Measurements from ENCODE around the gene CERS3. TPM values are rescaled to one million over a fixed set of nuclear protein-coding genes. Genes with fewer than 3 reads are reported as not detected.

The CERS3 gene
- total RNA-seq, 1 experiment from 2014 or later = not detected

- no TSS peak for BruUV-seq (replicated peaks)
- no peak for TF ChIP-seq CTCF (IDR thresholded peaks at IDR 0.05)
- ChIA-PET CTCF (no interaction called here), POLR2A (no interaction called here)
- in situ Hi-C loops (cut with HindIII; ENCODE audit: low pct_unique_long_range_greater_than_20kb, low sequenced_read_pairs) = no loop called here
- ATAC-seq = no peak
- Histone ChIP-seq H3K9me3 (ENCODE audit: control insufficient read depth, insufficient read depth, low read depth, low read length) (no peaks in the 10 kb centered on the region), H3K27ac (ENCODE audit: low read length) (no peak overlapping the region), H3K27me3 (ENCODE audit: control insufficient read depth, insufficient read depth, low read length) (no peaks in the 10 kb centered on the region), H3K4me1 (ENCODE audit: control insufficient read depth, insufficient read depth, low read length) (no peaks in the 10 kb centered on the region), H3K4me3 (ENCODE audit: low read depth in 2 of 2, low read length in 2 of 2) (no peak overlapping the region), H3K36me3 (ENCODE audit: control insufficient read depth, insufficient read depth, low read length) (no peaks in the 10 kb centered on the region)
- DNase-seq (ENCODE audit: low read depth, low spot score) = no peak
- intact Hi-C loops (cut with micrococcal nuclease; ENCODE audit: unreplicated experiment) = no loop called here
These were observed 8.4 kb downstream of the CERS3 start for GRCh38 chr15:100520132-100520921.

GRCh38 chr15:100517846-100518245, 10.9 kb downstream of the CERS3 start:
- intact Hi-C loops (cut with micrococcal nuclease; ENCODE audit: unreplicated experiment) = no loop called here

More at GRCh38 chr15:100517846-100518245, 10.9 kb downstream of the CERS3 start:
- H3K27me3 ChIP-seq (ENCODE audit: control insufficient read depth, insufficient read depth, low read length) = peaks cover 5% of the 10 kb centered on the region; the same call in 1 of the 2 replicates
- TF ChIP-seq SIN3A (IDR thresholded peaks at IDR 0.05; ENCODE audit: borderline replicate concordance, insufficient read depth, low read depth, low read length) (no peak), POLR2AphosphoS5 (IDR thresholded peaks at IDR 0.05; ENCODE audit: low read depth, low read length) (no peak), CTCF (IDR thresholded peaks at IDR 0.05) (no peak), TCF7L2 (IDR thresholded peaks at IDR 0.05; ENCODE audit: low read depth, low read length) (no peak), REST (IDR thresholded peaks at IDR 0.05; ENCODE audit: insufficient read depth in 1 of 2, low read depth in 2 of 2, low read length in 1 of 2) (no peak)
- H3K27ac ChIP-seq (ENCODE audit: low read length) = no peak overlapping the region
- POLR2A ChIA-PET = no interaction called here
- DNase-seq (ENCODE audit: low read depth, low spot score) (no peak), ATAC-seq (no peak)
- in situ Hi-C loops (cut with HindIII; ENCODE audit: low pct_unique_long_range_greater_than_20kb, low sequenced_read_pairs) = no loop called here
- no peaks in the 10 kb centered on the region for H3K9me3 ChIP-seq (ENCODE audit: control insufficient read depth, insufficient read depth, low read depth, low read length)
- no peak overlapping the region for H3K4me3 ChIP-seq (ENCODE audit: low read depth in 2 of 2, low read length in 2 of 2)
- no peaks in the 10 kb centered on the region for H3K36me3 ChIP-seq (ENCODE audit: control insufficient read depth, insufficient read depth, low read length)
- CTCF ChIA-PET = no interaction called here
- no peaks in the 10 kb centered on the region for H3K4me1 ChIP-seq (ENCODE audit: control insufficient read depth, insufficient read depth, low read length)
- BruUV-seq (replicated peaks) = no TSS peak

Measured in Panc1 (cell line).